Aorta (tissue), 5 donors: ENCODE measurements around the gene PPP2R5B. TPM values are rescaled to one million over a fixed set of nuclear protein-coding genes. Genes with fewer than 3 reads are reported as not detected.

Source experiments
- ATAC-seq: fragments of 200-7000 bp; cut with Tn5 transposase; one replicate; pipeline ENCODE4 v1.9.1; 2022; ENCODE audit warnings: moderate library complexity; ENCODE audit not compliant: low FRiP score
- DNase-seq, 2 donors: peaks; one replicate each; pipeline ENCODE4 v3.0.0-alpha.2; 2020
- H3K27ac ChIP-seq, 2 donors: one replicate each; pipeline ENCODE4 v1.5.1; 2013; ENCODE audit warnings: low read length in 2 of 2, mild to moderate bottlenecking in 2 of 2, moderate library complexity in 2 of 2, control low read depth in 1 of 2, inconsistent platforms in 1 of 2, low read depth in 1 of 2
- H3K27me3 ChIP-seq, 2 donors: one replicate each; pipeline ENCODE4 v1.6.1; 2013; ENCODE audit warnings: control low read depth in 1 of 2, low read length in 1 of 2, mild to moderate bottlenecking in 1 of 2, moderate library complexity in 1 of 2; ENCODE audit not compliant: insufficient read depth in 2 of 2, control insufficient read depth in 1 of 2
- H3K36me3 ChIP-seq, 2 donors: one replicate each; pipeline ENCODE4 v1.6.1; 2013; ENCODE audit warnings: control low read depth in 1 of 2, low read length in 1 of 2, mild to moderate bottlenecking in 1 of 2; ENCODE audit not compliant: insufficient read depth in 2 of 2, control insufficient read depth in 1 of 2
- H3K4me1 ChIP-seq, 2 donors: one replicate each; pipeline ENCODE4 v1.6.1; 2013; ENCODE audit warnings: low read length in 2 of 2, control low read depth in 1 of 2, mild to moderate bottlenecking in 1 of 2, moderate library complexity in 1 of 2; ENCODE audit not compliant: insufficient read depth in 2 of 2, control insufficient read depth in 1 of 2
- H3K4me3 ChIP-seq, 2 donors: one replicate each; pipeline ENCODE4 v1.5.1; 2013; ENCODE audit warnings: low read length in 2 of 2, control low read depth in 1 of 2, mild to moderate bottlenecking in 1 of 2
- H3K9me3 ChIP-seq: one replicate; pipeline ENCODE4 v1.6.1; 2013; ENCODE audit warnings: mild to moderate bottlenecking, low read length; ENCODE audit not compliant: control insufficient read depth
- WGBS, 2 donors: extraction: QIAGEN DNeasy Blood & Tissue Kit; methylation state at CpG; one replicate each; pipeline ENCODE4 v1.1.7; 2013; 5-methylcytosine and 5-hydroxymethylcytosine counted together
- intact Hi-C, 2 donors: fragments of 100-400 bp; cut with DNase I; formaldehyde crosslinking; loops; one replicate each; pipeline versions ENCODE4 v1.14.2 to v1.15.0; 2022
- long read RNA-seq, 2 donors: library from polyadenylated mRNA; unstranded; transcript quantifications; one replicate each; pipeline ENCODE4 v2.0.0, GENCODE V29; 2020 to 2021
- polyA plus RNA-seq, 2 donors: library from polyadenylated mRNA; stranded (reverse); fragments of 200-250 nt; gene quantifications; one replicate each; pipeline ENCODE4 v1.2.3, GENCODE V29; 2013
- total RNA-seq, 2 donors: library from RNA; stranded (reverse); fragmentation: NEBNext Ultra II Directional; extraction: Animal tissue kit (Norgen Biotek cat#: 25700); gene quantifications; one replicate each; pipeline ENCODE4 v1.2.1, GENCODE V29; 2021
- donor health status: healthy with polysubstance abuse.
- donor health status: Bipolar disorder and iron deficiency.
- donor health status: DM: no; HTN: no; CAD: no.
- donor health status: DM: no; HTN: no; CAD: no.
- donor health status: DM: yes; HTN: yes; CAD: no.

Gene PPP2R5B
- total RNA-seq: 10 to 100 TPM; 32.7 to 36.8 TPM
- polyA plus RNA-seq: 10 to 100 TPM in 1 of 2 donors, 1 to 10 TPM in 1; 9.5 to 28.6 TPM
- long read RNA-seq, donor 1, transcript PPP2R5B-201 (14 exons, 2,745 nt): major isoform, 7 of 237 reads
- long read RNA-seq, donor 1, partial matches to known transcripts: 201 of 237 reads
- long read RNA-seq, donor 1, other reads (novel, unspliced or antisense): 29 of 237 reads
- long read RNA-seq, donor 2, transcript PPP2R5B-201 (14 exons, 2,745 nt): major isoform, 5 of 34 reads
- long read RNA-seq, donor 2, partial matches to known transcripts: 18 of 34 reads
- long read RNA-seq, donor 2, other reads (novel, unspliced or antisense): 11 of 34 reads

DNA sequence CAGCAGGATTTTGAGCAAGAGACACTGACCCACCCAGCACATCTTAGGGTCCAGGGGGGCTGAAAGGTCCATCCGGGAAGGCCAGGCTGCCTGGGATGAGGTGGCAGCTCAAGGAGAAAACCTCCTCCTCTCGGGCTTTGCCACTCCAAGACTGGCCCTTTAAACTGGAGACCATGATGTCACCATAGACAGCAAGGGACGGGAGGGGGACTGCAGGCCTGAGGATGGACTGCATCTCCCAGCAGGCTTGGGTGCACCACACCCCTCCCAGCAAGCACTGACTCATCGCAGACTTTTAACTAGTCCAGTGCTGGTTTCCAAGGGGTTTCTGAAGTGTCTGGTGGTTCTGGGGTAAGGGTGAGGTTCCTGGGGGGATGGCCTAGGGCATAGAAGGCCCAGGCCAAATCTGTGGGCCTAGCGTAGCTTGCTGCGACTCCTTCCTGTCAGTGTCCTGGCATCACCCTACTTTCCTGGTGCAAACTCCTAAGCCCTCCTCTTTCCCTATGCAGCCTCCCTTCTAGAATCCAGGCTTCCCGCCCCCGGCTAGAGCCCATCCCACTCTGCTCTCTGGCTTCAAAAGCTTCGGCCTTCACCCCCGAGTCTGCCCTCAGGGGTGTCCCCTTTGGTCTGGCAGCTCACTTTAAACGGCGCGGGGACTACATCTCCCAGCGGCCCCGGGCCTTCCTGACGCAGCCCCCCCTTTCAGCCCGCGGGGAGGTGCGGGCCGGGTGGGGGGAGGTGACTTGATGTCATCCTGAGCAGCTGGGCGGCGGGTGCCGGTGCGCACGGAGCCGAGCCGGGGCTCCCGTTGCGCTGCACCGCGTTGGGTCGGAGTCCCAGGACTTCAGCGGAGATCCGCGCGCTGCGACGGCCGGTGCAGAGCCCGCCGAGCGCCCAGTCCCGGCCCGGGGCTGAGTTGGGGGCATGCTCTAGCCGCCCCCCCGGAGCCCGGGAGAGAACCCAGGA is at the start of gene PPP2R5B:
PPP2R5B (plus strand) TSS at position 746 of the 966 bp plus-strand sequence. CDS start 1,046 bp downstream, outside the sequence.
- no peaks in the 10 kb centered on the region for H3K4me1 ChIP-seq
- peak; percentile 97 for ATAC-seq

DNA sequence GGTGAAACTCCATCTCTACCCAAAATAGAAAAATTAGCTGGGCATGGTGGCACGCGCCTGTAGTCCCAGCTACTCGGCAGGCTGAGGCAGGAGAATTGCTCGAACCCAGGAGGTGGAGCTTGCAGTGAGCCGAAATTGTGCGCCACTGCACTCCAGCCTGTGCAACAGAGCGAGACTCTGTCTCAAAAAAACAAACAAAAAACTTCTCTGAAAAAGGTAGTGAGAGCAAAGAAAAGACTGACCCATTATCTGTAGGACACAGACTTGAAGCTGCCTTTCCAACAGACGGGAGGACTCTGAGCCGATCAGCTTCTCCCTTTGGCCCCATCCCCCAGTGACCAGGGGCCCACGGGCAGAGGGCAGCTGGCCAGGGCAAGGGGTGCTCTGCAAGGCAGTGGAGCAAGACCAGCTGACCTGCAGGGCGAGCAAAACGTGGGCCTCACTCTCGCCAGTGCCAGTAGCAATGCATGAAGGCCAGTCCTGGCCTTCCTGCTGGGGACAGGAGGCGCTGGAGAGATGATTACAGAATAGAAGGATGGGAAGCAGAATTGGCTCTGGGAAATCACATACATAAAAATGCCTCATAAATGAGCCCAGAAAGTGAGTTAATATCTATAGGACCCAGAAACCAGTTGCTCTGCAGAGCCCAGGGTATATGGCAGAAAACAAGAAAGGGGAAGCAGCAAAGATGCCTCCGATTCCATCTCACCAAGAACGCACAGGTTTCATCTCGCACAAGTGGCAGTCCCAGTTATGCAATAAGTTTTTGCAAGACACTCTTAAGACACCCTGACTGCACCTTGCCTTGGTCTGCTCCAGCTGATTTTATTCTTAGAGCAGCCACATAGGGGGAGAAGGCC is 48.9 kb upstream of the PPP2R5B start:
- ATAC-seq: no peak
- peak overlapping the region in 1 of 2 donors; percentile 74 for H3K27ac ChIP-seq
- intact Hi-C loops: no loop called here

More for the DNA sequence above, at the start of gene PPP2R5B:
- H3K36me3 ChIP-seq: no peaks in the 10 kb centered on the region
- H3K4me3 ChIP-seq: peak within 1 kb of the TSS; percentile 58 to 63
- no peaks in the 10 kb centered on the region for H3K27me3 ChIP-seq
- peak within 1 kb of the TSS; percentile 81 to 86 for H3K27ac ChIP-seq
- 1% methylated on average over 47 of the region's 47 CpGs for WGBS, 2 donors
- intact Hi-C loops: no loop called here
- no peaks in the 10 kb centered on the region for H3K9me3 ChIP-seq
- DNase-seq: peak; percentile 96 to 97

DNA sequence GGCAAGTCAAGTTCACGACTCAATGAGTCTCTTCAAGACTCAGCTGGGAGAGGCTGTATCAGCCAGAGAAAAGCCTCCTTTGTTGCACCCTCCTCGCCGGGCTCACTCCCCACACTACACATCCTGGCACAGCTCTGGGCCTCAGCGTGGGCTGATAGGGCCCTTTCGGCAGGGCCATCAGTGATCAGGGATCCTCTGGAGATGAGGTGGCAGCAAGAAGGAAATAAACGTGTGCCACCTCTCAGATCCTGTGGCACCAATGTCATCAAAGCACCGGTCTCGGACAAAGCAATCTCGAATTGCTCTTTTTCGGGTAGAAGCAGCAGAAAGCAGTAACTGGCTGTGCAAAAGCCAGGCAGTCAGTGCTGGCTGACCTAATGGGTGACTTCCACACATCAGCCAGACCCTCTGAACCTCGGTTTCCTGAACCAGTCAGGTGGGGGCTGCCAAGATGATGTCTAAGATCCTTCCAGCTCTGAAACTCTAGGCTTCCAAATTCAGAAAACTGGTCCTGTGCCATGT is 48.2 kb upstream of the PPP2R5B start:
- Histone ChIP-seq H3K36me3 (peaks cover 0 to 7% of the 10 kb centered on the region in 2 donors), H3K4me3 (peak overlapping the region; percentile 8 to 50), H3K4me1 (peaks cover 0 to 2% of the 10 kb centered on the region in 2 donors), H3K27ac (peak overlapping the region; percentile 1 to 74), H3K9me3 (no peaks in the 10 kb centered on the region), H3K27me3 (peaks cover 0 to 2% of the 10 kb centered on the region in 2 donors)
- WGBS, 2 donors: 2 to 3% methylated on average over 11 of the region's 11 CpGs
- peak in 1 of 2 donors; percentile 71 for DNase-seq
- ATAC-seq: no peak
- intact Hi-C loops: no loop called here

More for the DNA sequence above, 48.9 kb upstream of the PPP2R5B start:
- Histone ChIP-seq H3K4me1 (peaks cover 0 to 2% of the 10 kb centered on the region in 2 donors), H3K27me3 (peaks cover 0 to 2% of the 10 kb centered on the region in 2 donors), H3K36me3 (peaks cover 0 to 7% of the 10 kb centered on the region in 2 donors), H3K4me3 (peak overlapping the region; percentile 4 to 50), H3K9me3 (no peaks in the 10 kb centered on the region)
- WGBS, 2 donors: 34 to 45% methylated on average over 17 of the region's 17 CpGs
- DNase-seq: peak in 1 of 2 donors; percentile 75

GRCh38 chr11:64876835-64877341 is 47.6 kb upstream of the PPP2R5B start:
- H3K36me3 ChIP-seq: peaks cover 0 to 5% of the 10 kb centered on the region in 2 donors
- intact Hi-C loops: no loop called here
- H3K27me3 ChIP-seq: peaks cover 0 to 2% of the 10 kb centered on the region in 2 donors
- no peaks in the 10 kb centered on the region for H3K4me1 ChIP-seq
- ATAC-seq (no peak), DNase-seq (peak in 1 of 2 donors; percentile 87)
- H3K9me3 ChIP-seq: no peaks in the 10 kb centered on the region
- WGBS, 2 donors: 2 to 5% methylated on average over 14 of the region's 14 CpGs
- H3K27ac ChIP-seq: peak overlapping the region; percentile 1 to 74
- peak overlapping the region; percentile 50 to 89 for H3K4me3 ChIP-seq

DNA sequence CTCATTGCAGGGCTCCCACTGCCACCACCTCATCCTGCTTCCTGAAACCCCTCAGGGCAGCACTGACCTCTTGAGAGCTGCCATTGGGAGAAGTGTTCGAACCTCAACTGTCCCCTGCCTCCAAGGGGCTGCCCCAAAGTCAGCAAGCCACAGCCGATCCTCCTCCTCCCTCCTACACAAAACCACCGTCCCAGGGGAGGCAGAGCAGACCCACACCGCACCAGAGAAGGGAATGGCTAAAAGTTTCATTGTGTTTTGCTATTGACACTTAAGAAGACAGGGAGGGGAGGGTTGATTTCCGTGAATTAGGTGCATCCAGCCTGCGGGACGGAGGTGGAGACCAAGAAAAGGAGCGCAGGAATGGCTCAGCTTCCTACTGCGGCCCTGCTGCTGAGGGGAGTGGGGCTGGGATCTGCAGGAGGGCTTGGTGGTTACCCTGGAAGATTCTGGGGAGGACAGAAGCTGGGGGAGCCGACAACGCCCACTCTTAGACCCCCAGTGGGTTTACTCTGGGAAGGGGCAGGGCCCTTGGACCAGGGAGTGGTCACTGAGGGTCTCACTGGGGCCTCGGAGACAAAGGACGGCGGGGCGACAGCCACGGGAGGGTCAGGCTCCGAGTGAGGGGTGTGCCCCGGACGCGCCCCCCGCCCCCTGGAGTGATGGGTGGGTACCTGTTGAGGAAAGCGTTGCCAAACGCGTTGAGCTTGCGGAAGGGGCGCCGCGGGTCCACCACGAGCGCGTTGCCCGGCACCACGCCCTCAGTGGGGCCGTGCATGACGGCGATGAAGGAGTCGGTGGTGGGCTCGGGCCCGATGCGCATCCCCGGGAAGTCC is 46.9 kb upstream of the PPP2R5B start:
- Histone ChIP-seq H3K4me3 (peak overlapping the region; percentile 50 to 89), H3K4me1 (no peaks in the 10 kb centered on the region), H3K27ac (peak overlapping the region; percentile 64 to 74), H3K36me3 (peaks cover 0 to 5% of the 10 kb centered on the region in 2 donors), H3K27me3 (peaks cover 0 to 2% of the 10 kb centered on the region in 2 donors), H3K9me3 (no peaks in the 10 kb centered on the region)
- DNase-seq (peak; percentile 70 to 83), ATAC-seq (peak; percentile 0)
- WGBS, 2 donors: 0 to 1% methylated on average over 39 to 41 of the region's 41 CpGs
- intact Hi-C loops: no loop called here

- ATAC-seq: peak; percentile 57
- 0 to 1% methylated on average over 18 to 21 of the region's 21 CpGs for WGBS, 2 donors
- Histone ChIP-seq H3K4me3 (peak overlapping the region; percentile 50 to 89), H3K4me1 (no peaks in the 10 kb centered on the region), H3K36me3 (peaks cover 0 to 3% of the 10 kb centered on the region in 2 donors), H3K27ac (peak overlapping the region in 1 of 2 donors; percentile 74), H3K27me3 (peaks cover 0 to 2% of the 10 kb centered on the region in 2 donors), H3K9me3 (no peaks in the 10 kb centered on the region)
- no peak for DNase-seq
- intact Hi-C loops: no loop called here
Observed at GRCh38 chr11:64878223-64878493, 46.3 kb upstream of the PPP2R5B start.

DNA sequence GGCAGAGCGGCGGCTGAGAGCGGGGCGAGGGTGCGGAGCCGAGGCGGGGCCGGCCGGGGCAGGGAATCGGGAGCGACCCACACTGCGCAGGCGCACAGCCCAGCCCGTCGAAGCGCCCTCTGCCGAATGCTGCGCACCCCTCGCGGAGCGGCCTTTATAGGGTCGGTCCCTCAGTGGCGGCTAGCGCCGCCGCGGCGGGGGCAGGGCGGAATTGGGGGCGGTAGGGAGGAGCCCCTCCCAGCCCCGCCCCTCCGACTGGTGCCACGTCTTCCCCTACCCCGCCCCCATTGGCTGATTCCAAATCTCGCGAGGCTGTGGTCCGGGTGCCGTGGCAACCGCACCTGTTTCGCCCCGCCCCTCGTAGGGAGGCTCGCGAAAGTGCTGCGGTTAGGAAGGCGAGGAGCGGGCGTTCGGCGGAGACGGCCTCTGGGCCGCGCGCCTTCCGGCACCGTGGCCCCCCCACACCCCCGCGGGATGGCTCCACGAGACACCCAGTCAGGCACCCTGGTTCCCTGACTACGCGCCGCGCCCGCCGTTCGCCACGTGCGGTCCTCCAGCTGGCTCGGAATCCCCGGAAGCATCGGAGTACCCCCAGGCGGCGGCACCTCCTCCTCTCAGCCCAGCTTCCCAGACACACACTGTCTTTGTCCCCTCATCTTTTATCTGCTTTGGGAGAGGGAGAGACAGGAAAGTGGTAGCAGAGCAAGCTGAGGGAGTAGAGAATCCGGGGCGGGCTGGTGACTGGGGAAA is 45.8 kb upstream of the PPP2R5B start, which contains the start of gene EHD1:
EHD1 (minus strand) TSS at position 128 of the 750 bp plus-strand sequence. CDS start 157 bp downstream, outside the sequence.
- 0 to 1% methylated on average over 43 to 75 of the region's 75 CpGs for WGBS, 2 donors
- intact Hi-C loops: no loop called here
- H3K27ac ChIP-seq: peak within 1 kb of the TSS; percentile 64 to 76
- H3K27me3 ChIP-seq: peaks cover 0 to 2% of the 10 kb centered on the region in 2 donors
- ATAC-seq (peak; percentile 96), DNase-seq (peak; percentile 98 to 100)
- peak within 1 kb of the TSS; percentile 50 to 89 for H3K4me3 ChIP-seq
- no peaks in the 10 kb centered on the region for H3K36me3 ChIP-seq
- no peaks in the 10 kb centered on the region for H3K9me3 ChIP-seq
- no peaks in the 10 kb centered on the region for H3K4me1 ChIP-seq
